Parathyroid adenoma (tissue), 2 donors: ENCODE results near the gene MRPL54.

Source experiments
- H2AFZ ChIP-seq: fragments of 300-600 bp; sonication (generic); one replicate; pipeline ENCODE4 v1.7.0; 2017; ENCODE audit warnings: antibody characterized with exemption, mild to moderate bottlenecking
- H3K27ac ChIP-seq: fragments of 300-600 bp; sonication (generic); one replicate; pipeline ENCODE4 v1.7.0; 2017
- H3K27me3 ChIP-seq: fragments of 300-600 bp; sonication (generic); one replicate; pipeline ENCODE4 v1.7.0; 2017; ENCODE audit warnings: low read length; ENCODE audit not compliant: control insufficient read depth, insufficient read depth
- H3K36me3 ChIP-seq: fragments of 300-600 bp; sonication (generic); one replicate; pipeline ENCODE4 v1.7.0; 2017; ENCODE audit warnings: low read length; ENCODE audit not compliant: control insufficient read depth, insufficient read depth
- H3K4me1 ChIP-seq: fragments of 300-600 bp; sonication (generic); one replicate; pipeline ENCODE4 v1.7.0; 2017; ENCODE audit warnings: control low read depth
- H3K4me2 ChIP-seq: fragments of 300-600 bp; sonication (generic); one replicate; pipeline ENCODE4 v1.7.0; 2017; ENCODE audit warnings: low read length
- H3K4me3 ChIP-seq: fragments of 300-600 bp; sonication (generic); one replicate; pipeline ENCODE4 v1.7.0; 2017; ENCODE audit warnings: low read depth, low read length
- H3K79me2 ChIP-seq: fragments of 300-600 bp; sonication (generic); one replicate; pipeline ENCODE4 v1.7.0; 2017; ENCODE audit warnings: control low read depth
- H3K9ac ChIP-seq: fragments of 300-600 bp; sonication (generic); one replicate; pipeline ENCODE4 v1.7.0; 2017; ENCODE audit warnings: mild to moderate bottlenecking
- H3K9me3 ChIP-seq: fragments of 300-600 bp; sonication (generic); one replicate; pipeline ENCODE4 v1.7.0; 2017; ENCODE audit warnings: low read length; ENCODE audit not compliant: control insufficient read depth
- CTCF ChIP-seq: fragments of 300-600 bp; sonication (generic); IDR thresholded peaks from one replicate; pipeline ENCODE4 v1.7.0; 2017; ENCODE audit warnings: antibody characterized with exemption, mild to moderate bottlenecking
- donor health status: primary hyperparathyroidism.

MRPL54 gene

GRCh38 chr19:3733549-3734309 is 28.8 kb upstream of the MRPL54 start:
- Histone ChIP-seq H3K9me3 (no peaks in the 10 kb centered on the region), H3K27me3 (no peaks in the 10 kb centered on the region), H3K4me1 (no peaks in the 10 kb centered on the region), H3K4me3 (no peak overlapping the region), H3K27ac (no peak overlapping the region), H2AFZ (no peak overlapping the region), H3K79me2 (no peaks in the 10 kb centered on the region), H3K4me2 (no peak overlapping the region), H3K36me3 (no peaks in the 10 kb centered on the region), H3K9ac (no peak overlapping the region)
- TF ChIP-seq CTCF, result no peak

DNA sequence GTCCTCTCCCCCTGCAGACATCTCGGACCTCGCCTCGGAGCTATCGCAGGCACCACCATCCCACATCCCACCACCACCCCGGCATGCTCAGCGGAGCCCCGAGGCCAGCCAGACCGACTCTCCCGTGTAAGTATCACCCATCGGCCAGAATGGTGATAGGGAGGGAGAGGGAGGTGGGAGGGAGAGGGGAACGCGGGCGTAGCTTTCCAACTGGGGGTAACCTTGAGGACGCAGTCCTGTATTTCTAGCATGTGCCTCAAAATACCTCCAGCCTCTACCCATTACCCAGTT is 28.2 kb upstream of the MRPL54 start:
- no peak overlapping the region for H3K9ac ChIP-seq
- H2AFZ ChIP-seq, result no peak overlapping the region
- H3K9me3 ChIP-seq, result no peaks in the 10 kb centered on the region
- H3K36me3 ChIP-seq, result no peaks in the 10 kb centered on the region
- no peaks in the 10 kb centered on the region for H3K27me3 ChIP-seq
- H3K4me2 ChIP-seq, result no peak overlapping the region
- H3K4me3 ChIP-seq, result no peak overlapping the region
- H3K27ac ChIP-seq, result no peak overlapping the region
- no peaks in the 10 kb centered on the region for H3K79me2 ChIP-seq
- no peaks in the 10 kb centered on the region for H3K4me1 ChIP-seq
- no peak for TF ChIP-seq CTCF

- Histone ChIP-seq H3K27me3 (no peaks in the 10 kb centered on the region), H3K27ac (no peak overlapping the region), H3K9me3 (no peaks in the 10 kb centered on the region), H3K4me1 (no peaks in the 10 kb centered on the region), H3K4me2 (no peak overlapping the region), H3K36me3 (no peaks in the 10 kb centered on the region), H3K4me3 (no peak overlapping the region), H3K9ac (no peak overlapping the region), H3K79me2 (no peaks in the 10 kb centered on the region), H2AFZ (no peak overlapping the region)
- TF ChIP-seq CTCF, result no peak
Observed at GRCh38 chr19:3736106-3736724, 26.3 kb upstream of the MRPL54 start.

GRCh38 chr19:3737487-3738205 is 24.8 kb upstream of the MRPL54 start:
- Histone ChIP-seq H3K27ac (no peak overlapping the region), H2AFZ (no peak overlapping the region), H3K9ac (no peak overlapping the region), H3K36me3 (no peaks in the 10 kb centered on the region), H3K4me1 (no peaks in the 10 kb centered on the region), H3K9me3 (no peaks in the 10 kb centered on the region), H3K4me2 (no peak overlapping the region), H3K79me2 (no peaks in the 10 kb centered on the region), H3K4me3 (no peak overlapping the region), H3K27me3 (no peaks in the 10 kb centered on the region)
- TF ChIP-seq CTCF, result no peak
